HT1080 (cell line): ENCODE results near the gene PLLP. TPM values are rescaled to one million over a fixed set of nuclear protein-coding genes. Genes with fewer than 3 reads are reported as not detected.
A peak's percentile ranks its signal among the peaks of the same experiment; 100 is the strongest.
"Not testable (repeated sequence)": the region's sequence is repeated elsewhere in the genome, so short reads cannot be mapped to it uniquely, and the experiment has no call there.

Source experiments
- DNase-seq: peaks from one replicate; pipeline ENCODE4 v3.0.0-alpha.2; 2015; ENCODE audit warnings: low read depth
- total RNA-seq: library from RNA; depleted of rRNA; stranded (reverse); fragments of >200 nt; shearing (Covaris generic); gene quantifications from 2 replicates; pipeline ENCODE4 v1.2.3, GENCODE V29; 2014

PLLP gene
- total RNA-seq, 1 experiment from 2014 or later, result 1.3 TPM

DNA sequence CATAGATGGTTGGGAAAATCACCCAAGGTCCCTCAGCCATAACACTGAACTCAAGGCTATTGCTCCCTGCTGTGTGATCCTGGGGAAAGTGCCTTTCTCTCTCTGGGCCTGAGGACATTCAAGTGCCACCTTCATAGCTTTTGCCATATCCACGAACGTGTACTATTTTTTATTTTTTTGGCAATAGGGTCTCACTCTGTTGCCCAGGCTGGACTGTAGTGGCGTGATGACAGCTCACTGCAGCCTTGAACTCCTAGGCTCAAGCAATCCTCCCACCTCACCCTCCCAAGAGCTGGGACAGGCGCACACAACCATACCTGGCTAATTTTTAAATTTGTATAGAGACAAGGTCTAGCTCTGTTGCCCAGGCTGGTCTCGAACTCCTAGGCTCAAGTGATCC, 10.6 kb downstream of the PLLP start:
- no peak for DNase-seq

GRCh38 chr16:57273359-57273758, 11.1 kb downstream of the PLLP start:
- DNase-seq, result no peak

DNA sequence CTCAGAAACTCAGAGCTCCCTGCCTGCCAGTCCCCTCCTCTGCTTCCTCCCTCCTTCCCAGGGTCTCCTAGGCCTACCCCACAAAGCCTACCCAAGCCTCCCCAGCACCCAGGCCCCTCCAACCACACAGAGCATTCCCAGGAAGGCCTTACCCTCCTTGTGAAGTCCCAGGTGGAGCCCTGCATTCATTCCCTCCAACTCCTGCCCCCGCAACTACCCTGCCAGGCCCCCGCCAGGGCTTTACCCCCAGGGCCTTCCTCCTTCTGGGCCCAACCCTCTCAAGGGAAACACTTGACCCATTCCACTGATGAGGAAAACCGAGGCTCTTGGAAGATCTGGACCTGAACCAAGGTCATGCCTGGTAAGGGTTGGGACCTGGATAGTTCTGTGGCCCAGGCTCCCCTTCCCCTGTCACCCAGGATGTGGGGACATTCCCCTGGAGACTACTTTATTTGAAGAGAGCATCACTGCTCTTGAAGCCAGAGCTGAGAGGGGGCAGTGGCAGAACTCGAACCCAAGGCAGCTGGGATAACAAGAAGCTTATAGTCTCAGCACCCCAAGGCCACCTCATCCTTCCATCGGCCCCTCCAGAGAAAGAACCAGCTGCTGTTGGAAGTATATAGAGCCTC, 12.5 kb downstream of the PLLP start:
- DNase-seq, result no peak

DNA sequence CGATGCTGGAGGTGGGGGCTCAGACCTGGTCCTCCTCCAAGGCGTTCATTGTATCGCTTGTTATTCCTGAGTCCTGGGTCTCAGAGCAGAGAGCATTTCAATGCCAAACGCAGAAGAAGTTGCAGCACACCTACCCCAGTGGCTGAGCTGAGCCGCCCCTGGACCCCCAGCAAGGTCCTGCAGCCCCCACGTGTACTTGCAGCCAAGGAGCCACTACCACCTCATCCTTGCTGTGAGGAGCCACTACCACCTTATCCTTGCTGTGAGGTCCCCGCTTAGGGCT, 13.5 kb downstream of the PLLP start:
- DNase-seq, result no peak

DNA sequence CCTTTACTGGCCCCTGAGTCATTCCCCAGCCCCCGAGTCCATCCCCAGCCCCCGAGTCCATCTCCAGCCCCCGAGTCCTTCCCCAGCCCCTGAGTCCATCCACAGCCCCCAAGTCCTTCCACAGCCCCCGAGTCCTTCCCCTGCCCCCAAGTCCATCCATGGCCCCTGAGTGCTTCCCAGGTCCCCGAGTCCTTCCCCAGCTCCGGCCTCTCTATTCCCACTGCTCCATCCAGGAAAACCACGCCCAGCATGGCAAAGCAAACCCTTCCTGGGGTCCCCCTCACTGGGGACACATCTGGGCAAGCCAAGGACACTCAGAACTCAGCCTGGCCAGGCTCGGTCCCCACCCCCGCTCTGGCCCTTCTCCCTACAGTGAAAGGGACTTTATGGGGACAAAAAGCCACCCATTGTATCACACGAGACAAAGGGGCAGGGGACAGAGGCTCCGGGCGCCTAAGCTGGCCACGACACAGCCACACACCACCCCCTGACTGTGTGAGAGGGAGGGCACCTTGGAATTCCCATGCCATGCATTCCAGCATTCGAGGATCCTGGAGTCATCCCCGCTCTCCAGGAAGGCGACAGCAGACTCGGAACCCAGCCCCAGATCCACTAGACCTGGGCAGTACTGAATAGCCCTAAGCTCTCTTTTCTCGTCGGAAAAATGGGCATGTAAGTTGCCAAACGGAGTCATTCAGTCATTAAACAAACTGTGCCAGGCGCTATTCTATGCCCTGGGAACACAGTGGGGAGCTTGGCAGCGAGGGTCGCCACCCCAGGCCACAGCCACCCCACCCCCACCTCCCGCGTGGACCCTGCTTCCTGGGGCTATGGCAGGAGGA, 14.0 kb downstream of the PLLP start:
- no peak for DNase-seq

GRCh38 chr16:57268804-57269800, 15.4 kb downstream of the PLLP start:
- no peak for DNase-seq

- not testable (repeated sequence) for DNase-seq
These were observed 17.1 kb downstream of the PLLP start for GRCh38 chr16:57267343-57267742.

DNA sequence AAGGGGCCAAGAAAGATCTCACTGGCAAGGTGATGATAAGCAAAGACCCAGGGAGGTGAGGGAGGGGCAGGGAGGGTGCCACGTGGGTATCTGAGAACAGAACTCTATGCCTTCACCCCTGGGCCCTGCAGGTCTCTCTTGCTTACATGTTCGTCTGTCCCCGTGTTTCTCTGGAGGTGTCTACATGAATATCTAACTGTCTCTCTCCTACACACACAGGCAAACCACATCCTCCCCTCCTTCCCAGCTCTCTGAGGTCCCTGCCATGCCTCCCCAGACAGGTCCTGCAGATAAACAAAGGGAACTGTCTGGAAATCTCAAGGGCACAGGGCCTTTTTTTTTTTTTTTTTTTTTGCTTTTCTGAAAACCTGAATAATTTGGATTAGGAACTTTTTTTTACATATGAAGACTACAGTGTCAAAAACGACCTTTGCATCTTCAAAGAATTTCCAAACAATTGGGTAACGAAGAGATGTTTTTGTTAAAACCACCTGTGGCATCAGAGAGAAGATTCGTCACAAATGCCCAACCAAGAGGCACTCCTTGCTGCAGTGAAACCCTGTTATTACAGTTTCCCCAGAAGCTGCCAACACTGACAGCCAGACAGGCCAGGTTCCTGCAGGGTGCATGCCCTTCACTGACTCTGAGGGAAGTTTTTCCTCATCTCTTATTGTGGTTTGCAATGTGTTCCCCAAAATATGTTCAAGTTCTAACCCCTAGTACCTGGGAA, 17.8 kb downstream of the PLLP start:
- DNase-seq, result peak; percentile 54

DNA sequence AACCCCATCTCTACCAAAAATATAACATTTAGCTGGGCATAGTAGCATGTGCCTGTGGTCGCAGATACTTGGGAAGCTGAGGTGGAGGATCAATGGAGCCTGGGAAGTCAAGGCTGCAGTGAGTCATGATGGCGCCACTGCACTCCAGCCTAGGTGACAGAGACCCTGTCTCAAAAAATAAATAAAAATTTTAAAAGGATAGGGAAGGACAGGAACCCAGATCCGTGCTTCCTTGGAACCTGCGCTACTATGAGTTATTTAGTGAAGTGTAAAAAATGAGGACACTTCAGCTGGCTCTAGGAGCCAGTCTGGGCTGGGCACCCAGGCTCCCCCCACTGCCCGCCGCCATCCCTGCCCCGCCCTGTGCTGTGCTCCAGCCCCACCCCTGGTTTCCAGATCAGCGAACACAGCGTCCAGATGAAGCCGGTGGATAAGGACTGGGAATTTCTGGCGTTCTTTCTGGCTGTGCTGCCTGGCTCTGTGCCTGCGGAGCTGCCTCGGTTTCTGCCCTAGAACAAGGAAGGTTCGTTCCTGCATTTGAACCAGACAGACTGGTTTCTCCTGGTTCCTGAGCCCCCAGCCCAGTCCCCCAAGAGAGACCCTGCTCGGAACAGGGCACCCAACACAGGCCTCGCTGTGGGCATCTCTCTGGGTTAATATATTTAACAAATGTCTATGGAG, 18.5 kb downstream of the PLLP start:
- peak; percentile 32 for DNase-seq

GRCh38 chr16:57264950-57265371, 19.5 kb downstream of the PLLP start:
- DNase-seq, result no peak

DNA sequence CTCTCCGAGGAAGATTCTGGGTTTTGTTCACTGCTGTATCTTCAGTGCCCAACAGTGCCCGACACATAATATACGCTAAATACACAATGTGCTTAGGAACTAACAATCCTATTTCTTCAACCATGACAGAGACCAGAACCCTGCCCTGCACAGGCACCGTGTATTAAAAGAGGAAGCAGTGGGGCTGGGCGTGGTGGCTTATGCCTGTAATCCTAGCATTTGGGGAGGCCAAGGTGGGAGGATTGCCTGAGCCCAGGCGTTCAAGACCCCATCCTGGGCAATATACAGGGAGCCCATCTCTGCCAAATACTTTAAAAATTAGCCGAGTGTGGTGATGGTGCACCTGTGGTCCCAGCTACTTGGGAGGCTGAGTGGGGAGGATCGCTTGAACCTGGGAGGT, 20.1 kb downstream of the PLLP start:
- no peak for DNase-seq

DNA sequence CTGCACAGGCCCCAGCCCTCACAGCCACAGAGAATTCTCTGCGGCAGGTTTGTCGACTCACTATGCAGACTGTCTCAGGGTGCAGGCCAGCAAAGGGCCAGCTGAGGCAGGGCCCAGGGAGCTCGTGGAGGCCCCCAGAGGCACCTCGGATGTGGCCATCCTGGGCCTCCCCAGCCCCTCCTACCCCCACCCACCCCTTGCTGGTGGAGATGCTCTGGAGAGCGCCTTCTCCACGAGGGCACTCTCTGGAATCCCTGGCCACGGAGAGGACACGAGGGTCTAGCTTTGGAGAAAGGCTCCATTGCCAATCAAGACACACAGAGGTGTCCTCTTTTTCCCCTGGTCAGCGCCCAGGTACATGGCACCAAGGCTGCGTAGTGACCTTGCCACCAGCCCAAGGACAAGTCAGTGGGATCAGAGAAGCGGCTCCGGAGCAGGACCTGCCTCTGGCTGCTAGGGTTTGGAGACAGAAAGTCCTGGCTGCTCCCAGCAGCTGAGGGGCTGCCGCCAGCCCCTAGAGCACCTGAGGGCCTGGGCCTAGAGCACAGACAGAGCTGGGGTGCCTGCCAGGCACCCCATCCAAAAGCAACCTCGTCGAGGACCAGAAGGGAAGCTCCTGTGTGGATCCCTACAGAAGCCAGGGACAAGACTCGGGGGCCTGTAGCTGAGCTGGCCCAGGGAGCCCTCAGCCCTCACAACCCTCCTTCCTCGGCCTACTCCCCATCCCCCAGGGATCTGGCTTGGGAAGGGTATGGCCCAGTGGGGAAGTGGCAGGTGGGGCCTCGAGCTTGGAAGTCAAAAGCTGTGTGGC, 20.7 kb downstream of the PLLP start:
- DNase-seq, result no peak

DNA sequence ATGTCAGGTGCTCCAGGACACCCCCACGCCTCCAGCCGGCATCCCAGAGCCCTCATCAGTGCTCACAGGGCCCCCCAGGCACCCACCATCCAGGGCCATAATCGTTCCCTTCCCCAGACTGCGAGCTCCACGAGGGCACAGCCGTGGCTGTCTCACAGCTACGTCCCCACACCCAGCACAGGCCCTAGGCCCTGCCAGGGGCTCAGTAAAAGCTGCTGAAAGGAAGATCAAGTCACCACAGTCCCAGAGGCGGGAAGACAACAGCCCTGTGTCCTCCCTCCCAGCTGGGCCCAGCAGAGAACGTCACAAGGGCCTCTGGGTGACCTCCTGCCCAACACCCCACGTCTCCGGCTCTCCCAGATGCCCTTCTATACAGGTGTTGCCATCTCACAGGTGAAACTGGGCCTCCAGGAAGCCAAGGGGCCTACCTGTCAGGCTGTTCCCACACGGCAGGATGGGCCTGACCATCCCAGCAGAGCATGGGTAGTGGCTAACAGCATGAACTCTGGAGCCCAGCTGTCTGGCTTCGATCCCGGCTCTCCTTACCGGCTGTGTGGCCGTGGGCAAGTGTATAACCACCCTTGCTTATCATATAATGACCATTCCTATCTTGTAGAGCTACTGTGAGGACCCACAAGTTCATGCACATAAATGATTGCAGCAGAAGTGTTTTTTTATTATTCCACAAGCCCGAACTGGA, 21.5 kb downstream of the PLLP start:
- no peak for DNase-seq

GRCh38 chr16:57261806-57262205, 22.7 kb downstream of the PLLP start:
- DNase-seq, result no peak

- DNase-seq, result peak; percentile 95
These were observed 24.1 kb downstream of the PLLP start for GRCh38 chr16:57260294-57260929.

DNA sequence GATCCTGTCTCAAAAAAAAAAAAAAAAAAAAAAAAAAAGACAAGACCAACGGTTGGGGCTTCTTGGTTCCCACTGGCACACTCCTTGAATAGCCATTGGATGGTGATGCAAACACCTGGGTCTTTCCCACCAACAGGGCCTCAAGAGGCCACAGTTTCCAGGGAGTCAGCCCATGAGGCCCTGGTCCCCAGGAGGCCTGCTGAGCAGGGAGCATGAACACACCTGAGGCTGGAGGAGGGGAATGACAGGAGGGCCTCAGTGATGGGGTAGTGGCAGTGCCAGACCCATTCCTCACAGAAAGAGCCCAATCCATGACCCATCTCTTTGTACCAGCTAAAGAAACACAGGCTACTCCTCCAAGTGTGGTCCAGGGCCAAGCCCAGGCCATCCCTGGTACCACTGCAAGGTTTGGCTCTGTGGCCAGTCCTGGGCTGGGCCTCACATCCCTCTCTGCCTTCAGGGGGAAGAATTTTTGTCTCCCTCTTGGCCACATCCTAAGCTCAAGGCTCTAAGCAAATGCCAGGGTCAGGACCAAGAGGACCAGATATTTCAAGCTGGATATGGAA, 25.5 kb downstream of the PLLP start:
- DNase-seq, result no peak

DNA sequence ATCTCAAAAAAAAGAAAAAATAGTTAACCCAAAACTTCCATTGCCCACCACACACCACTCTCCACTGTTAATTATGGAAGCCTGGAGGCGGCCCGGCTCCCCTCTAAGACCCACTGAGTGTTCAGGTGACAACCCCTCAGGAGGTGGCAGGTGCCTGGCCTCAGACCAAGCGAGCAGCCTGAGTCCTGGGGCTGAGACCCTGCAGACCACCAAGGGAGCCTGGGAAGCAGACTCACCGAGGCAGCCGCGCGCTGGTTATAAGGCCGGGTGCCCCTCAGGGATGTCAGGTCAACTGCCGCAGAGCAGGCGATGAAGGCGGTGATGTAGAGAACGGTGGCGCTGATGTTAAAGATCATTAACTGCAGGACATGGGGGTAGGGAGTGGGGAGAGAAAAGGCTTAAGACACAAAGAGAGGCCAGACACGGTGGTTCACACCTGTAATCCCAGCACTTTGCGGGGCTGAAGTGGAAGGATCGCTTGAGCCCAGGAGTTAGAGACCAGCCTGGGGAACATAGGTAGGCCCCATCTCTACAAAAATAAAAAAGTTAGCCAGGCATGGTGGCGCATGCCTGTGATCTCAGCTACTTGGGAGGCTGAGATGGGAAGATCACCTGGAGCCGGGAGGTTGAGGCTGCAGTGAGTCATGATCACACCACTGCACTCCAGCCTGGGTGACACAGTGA, 26.1 kb downstream of the PLLP start:
- peak; percentile 45 for DNase-seq
